Keratinocyte (primary cell): ENCODE data around the gene ATF3. TPM values are rescaled to one million over a fixed set of nuclear protein-coding genes. Genes with fewer than 3 reads are reported as not detected.

ENCODE experiments used
- DNase-seq: peaks from one replicate; pipeline ENCODE4 v3.0.0-alpha.2; 2011; ENCODE audit warnings: low read depth, missing footprints, low spot score
- FAIRE-seq: peaks from 2 replicates; lab custom pipeline; 2011; peaks lifted over from hg19 to GRCh38; lab: Jason Lieb, UNC
- H2AFZ ChIP-seq: 2 replicates; pipeline ENCODE4 v1.6.0; 2012; ENCODE audit warnings: low read length, control low read depth, inconsistent platforms; ENCODE audit not compliant: control insufficient read depth
- H3K27ac ChIP-seq: 2 replicates; pipeline ENCODE4 v1.5.1; 2011; ENCODE audit warnings: low read length; ENCODE audit not compliant: control insufficient read depth, insufficient read depth
- H3K27me3 ChIP-seq: 3 replicates; pipeline ENCODE4 v1.6.0; 2011; ENCODE audit warnings: low read length; ENCODE audit not compliant: control insufficient read depth, insufficient read depth; ENCODE audit errors: extremely low read depth
- H3K36me3 ChIP-seq, 2 experiments: 2 replicates in 1 of 2; 3 replicates in 1 of 2; pipeline ENCODE4 v1.5.1; 2011; ENCODE audit warnings: low read length in 2 of 2, mild to moderate bottlenecking in 1 of 2; ENCODE audit not compliant: control insufficient read depth in 2 of 2, insufficient read depth in 2 of 2; ENCODE audit errors: extremely low read depth in 1 of 2
- H3K4me1 ChIP-seq: 3 replicates; pipeline ENCODE4 v1.5.1; 2011; ENCODE audit warnings: low read length; ENCODE audit not compliant: control insufficient read depth, insufficient read depth; ENCODE audit errors: extremely low read depth
- H3K4me2 ChIP-seq: 3 replicates; pipeline ENCODE4 v1.6.0; 2011; ENCODE audit warnings: low read depth, low read length; ENCODE audit not compliant: control insufficient read depth, insufficient read depth; ENCODE audit errors: extremely low read depth
- H3K4me3 ChIP-seq, 3 experiments: fragments of 200-600 bp in 1 of 3; sonication (generic) in 1 of 3; 2 replicates in 2 of 3; 3 replicates in 1 of 3; pipeline ENCODE4 v1.5.1; 2011 to 2016; ENCODE audit warnings: low read length in 3 of 3, mild to moderate bottlenecking in 3 of 3, control low read depth in 2 of 3, inconsistent platforms in 1 of 3, low read depth in 1 of 3, mixed read lengths in 1 of 3, mixed run types in 1 of 3, moderate library complexity in 1 of 3; ENCODE audit not compliant: control insufficient read depth in 2 of 3, insufficient read depth in 2 of 3; ENCODE audit errors: extremely low read depth in 1 of 3
- H3K79me2 ChIP-seq: 2 replicates; pipeline ENCODE4 v1.6.0; 2012; ENCODE audit warnings: low read length; ENCODE audit not compliant: control insufficient read depth, insufficient read depth
- H3K9ac ChIP-seq: 3 replicates; pipeline ENCODE4 v1.6.0; 2011; ENCODE audit warnings: low read length; ENCODE audit not compliant: control insufficient read depth, insufficient read depth; ENCODE audit errors: extremely low read depth
- H3K9me1 ChIP-seq: 3 replicates; pipeline ENCODE4 v1.6.0; 2011; ENCODE audit warnings: low read length; ENCODE audit not compliant: control insufficient read depth, insufficient read depth; ENCODE audit errors: extremely low read depth
- H3K9me3 ChIP-seq: 2 replicates; pipeline ENCODE4 v1.5.1; 2012; ENCODE audit warnings: low read depth, low read length; ENCODE audit not compliant: control insufficient read depth
- H4K20me1 ChIP-seq: 3 replicates; pipeline ENCODE4 v1.6.0; 2011; ENCODE audit warnings: low read length; ENCODE audit not compliant: control insufficient read depth, insufficient read depth; ENCODE audit errors: extremely low read depth
- EZH2 ChIP-seq: IDR thresholded peaks from one replicate; pipeline ENCODE4 v1.6.1; 2012; ENCODE audit warnings: inconsistent platforms, mild to moderate bottlenecking, low read length, moderate library complexity
- dilution Hi-C: fragments of 300-500 bp; cut with MboI; formaldehyde crosslinking; loops from one replicate; pipeline ENCODE4 v1.7.0; 2020; ENCODE audit warnings: low sequenced_read_pairs; ENCODE audit not compliant: extremely low pct_ligation_motif_present
- polyA plus RNA-seq, 5 experiments: library from polyadenylated mRNA; depleted of rRNA in 3 of 5; stranded (reverse) in 3 of 5; stranded (forward) in 1 of 5; unstranded in 1 of 5; fragments of >200 nt; gene quantifications; 1 replicate in 1 of 5; 2 replicates in 3 of 5; 3 replicates in 1 of 5; pipeline versions ENCODE4 v1.2.1 to v1.2.3, GENCODE V29; 2011 to 2012; ENCODE audit warnings: missing spikeins in 2 of 5, low read depth in 1 of 5, low replicate concordance in 1 of 5
- TF ChIP-seq, protein P1 (sequence below), 3 experiments: IDR thresholded peaks in 1 of 3; conservative IDR thresholded peaks in 1 of 3; optimal IDR thresholded peaks in 1 of 3; 2 replicates in 2 of 3; 3 replicates in 1 of 3; pipeline versions ENCODE3 to v1.5.1; 2011; ENCODE audit warnings: low read length in 3 of 3, mild to moderate bottlenecking in 3 of 3, moderate library complexity in 2 of 3, control low read depth in 1 of 3, inconsistent platforms in 1 of 3; ENCODE audit not compliant: insufficient read depth in 2 of 3; ENCODE audit errors: extremely low read depth in 1 of 3

ATF3 gene
- polyA plus RNA-seq, 1 donor (not counting 4 experiments of a cell fraction or from before 2014, with no cell fraction given), result 45.1 TPM

DNA sequence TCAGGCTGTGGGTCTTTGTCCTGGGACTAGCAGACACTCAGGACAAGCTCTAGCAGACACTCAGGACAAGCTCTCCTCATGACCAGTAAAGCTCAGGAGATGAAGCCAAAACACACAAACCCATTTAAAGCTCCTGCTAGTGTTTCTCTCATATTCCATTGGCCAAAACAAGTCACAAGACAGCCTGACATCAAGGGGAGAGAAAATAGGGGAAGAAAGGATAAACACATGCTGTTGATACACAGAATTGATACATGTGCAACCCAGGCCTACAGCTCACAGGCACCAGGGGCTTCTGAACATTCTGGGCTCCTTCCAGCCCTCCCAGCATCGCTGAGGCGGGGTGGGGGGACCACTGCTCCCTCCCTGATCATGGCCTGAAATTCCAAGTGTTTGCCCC is 35.3 kb downstream of the ATF3 start:
- dilution Hi-C loops, result loop anchor here (10.0 kb wide), 1 partner anchor 141 kb away; no protein-coding TSS in a partner anchor

DNA sequence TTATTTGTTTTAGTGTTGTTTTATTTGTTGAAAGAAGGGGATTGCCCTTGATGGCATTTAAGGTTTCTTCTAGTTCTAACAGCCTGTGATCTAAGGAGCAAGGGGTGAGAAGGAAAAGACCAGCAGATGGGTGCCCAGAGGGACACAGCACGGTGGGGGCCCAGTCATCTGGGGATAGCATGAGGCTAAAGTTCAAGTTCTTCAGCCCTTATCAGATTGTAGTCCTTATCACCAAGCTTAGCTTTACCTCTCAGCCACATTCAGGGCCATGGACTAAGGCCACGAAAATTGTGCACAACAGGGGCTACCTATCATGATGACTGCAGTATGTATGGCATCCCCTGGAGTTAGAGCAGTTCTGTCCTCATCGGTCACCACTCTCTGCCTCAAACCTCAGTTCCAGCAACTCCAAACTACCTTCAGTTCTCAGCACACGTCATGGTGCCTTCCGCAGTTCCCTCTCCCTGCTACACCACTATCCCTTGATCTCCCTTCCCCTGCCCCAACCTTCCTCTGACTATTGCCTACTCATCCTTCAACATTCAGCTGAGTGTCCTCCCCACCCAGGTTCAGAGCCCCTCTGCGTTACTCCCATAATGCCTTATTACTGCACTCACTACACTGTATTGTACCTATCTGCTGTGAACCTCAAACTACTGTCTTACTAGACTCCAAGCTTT is 36.4 kb downstream of the ATF3 start:
- Histone ChIP-seq H2AFZ (no peak overlapping the region), H3K9me3 (no peaks in the 10 kb centered on the region), H3K4me2 (no peak overlapping the region), H3K4me1 (no peaks in the 10 kb centered on the region), H3K79me2 (no peaks in the 10 kb centered on the region), H4K20me1 (no peaks in the 10 kb centered on the region), H3K4me3 (no peak overlapping the region), H3K9me1 (no peaks in the 10 kb centered on the region), H3K9ac (no peak overlapping the region), H3K27ac (no peak overlapping the region), H3K36me3 (no peaks in the 10 kb centered on the region), H3K27me3 (peaks cover 27% of the 10 kb centered on the region)
- dilution Hi-C loops, result loop anchor here (10.0 kb wide), 1 partner anchor 140 kb away; no protein-coding TSS in a partner anchor
- FAIRE-seq (no peak), DNase-seq (no peak)
- no peak for TF ChIP-seq EZH2
- TF ChIP-seq, protein P1, sequence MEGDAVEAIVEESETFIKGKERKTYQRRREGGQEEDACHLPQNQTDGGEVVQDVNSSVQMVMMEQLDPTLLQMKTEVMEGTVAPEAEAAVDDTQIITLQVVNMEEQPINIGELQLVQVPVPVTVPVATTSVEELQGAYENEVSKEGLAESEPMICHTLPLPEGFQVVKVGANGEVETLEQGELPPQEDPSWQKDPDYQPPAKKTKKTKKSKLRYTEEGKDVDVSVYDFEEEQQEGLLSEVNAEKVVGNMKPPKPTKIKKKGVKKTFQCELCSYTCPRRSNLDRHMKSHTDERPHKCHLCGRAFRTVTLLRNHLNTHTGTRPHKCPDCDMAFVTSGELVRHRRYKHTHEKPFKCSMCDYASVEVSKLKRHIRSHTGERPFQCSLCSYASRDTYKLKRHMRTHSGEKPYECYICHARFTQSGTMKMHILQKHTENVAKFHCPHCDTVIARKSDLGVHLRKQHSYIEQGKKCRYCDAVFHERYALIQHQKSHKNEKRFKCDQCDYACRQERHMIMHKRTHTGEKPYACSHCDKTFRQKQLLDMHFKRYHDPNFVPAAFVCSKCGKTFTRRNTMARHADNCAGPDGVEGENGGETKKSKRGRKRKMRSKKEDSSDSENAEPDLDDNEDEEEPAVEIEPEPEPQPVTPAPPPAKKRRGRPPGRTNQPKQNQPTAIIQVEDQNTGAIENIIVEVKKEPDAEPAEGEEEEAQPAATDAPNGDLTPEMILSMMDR (optimal IDR thresholded peaks at IDR 0.05 in 1 of 3, IDR thresholded peaks at IDR 0.05 in 1 of 3, conservative IDR thresholded peaks at IDR 0.05 in 1 of 3; ENCODE audit: extremely low read depth in 1 of 3, insufficient read depth in 2 of 3, low read length in 3 of 3), result no peak

More for the DNA sequence above, 35.3 kb downstream of the ATF3 start:
- Histone ChIP-seq H3K9me1 (no peaks in the 10 kb centered on the region), H3K9ac (no peak overlapping the region), H3K4me1 (no peaks in the 10 kb centered on the region), H4K20me1 (no peaks in the 10 kb centered on the region), H3K27me3 (peaks cover 32% of the 10 kb centered on the region), H3K27ac (no peak overlapping the region), H3K4me3 (no peak overlapping the region), H2AFZ (no peak overlapping the region), H3K9me3 (no peaks in the 10 kb centered on the region), H3K79me2 (no peaks in the 10 kb centered on the region), H3K36me3 (no peaks in the 10 kb centered on the region), H3K4me2 (no peak overlapping the region)
- no peak for TF ChIP-seq EZH2
- TF ChIP-seq, protein P1 (optimal IDR thresholded peaks at IDR 0.05 in 1 of 3, IDR thresholded peaks at IDR 0.05 in 1 of 3, conservative IDR thresholded peaks at IDR 0.05 in 1 of 3; ENCODE audit: extremely low read depth in 1 of 3, insufficient read depth in 2 of 3, low read length in 3 of 3), result no peak
- no peak for DNase-seq
- FAIRE-seq, result no peak
